ENCODE measurements around the gene URGCP. TPM values are rescaled to one million over a fixed set of nuclear protein-coding genes. Genes with fewer than 3 reads are reported as not detected.

The URGCP gene
- total and polyA plus RNA-seq, 10 of the 15 experiments (the other 5 are each of a cell fraction or from before 2014, with no cell fraction given): 2.0 to 29.7 (median 17.5) TPM

DNA sequence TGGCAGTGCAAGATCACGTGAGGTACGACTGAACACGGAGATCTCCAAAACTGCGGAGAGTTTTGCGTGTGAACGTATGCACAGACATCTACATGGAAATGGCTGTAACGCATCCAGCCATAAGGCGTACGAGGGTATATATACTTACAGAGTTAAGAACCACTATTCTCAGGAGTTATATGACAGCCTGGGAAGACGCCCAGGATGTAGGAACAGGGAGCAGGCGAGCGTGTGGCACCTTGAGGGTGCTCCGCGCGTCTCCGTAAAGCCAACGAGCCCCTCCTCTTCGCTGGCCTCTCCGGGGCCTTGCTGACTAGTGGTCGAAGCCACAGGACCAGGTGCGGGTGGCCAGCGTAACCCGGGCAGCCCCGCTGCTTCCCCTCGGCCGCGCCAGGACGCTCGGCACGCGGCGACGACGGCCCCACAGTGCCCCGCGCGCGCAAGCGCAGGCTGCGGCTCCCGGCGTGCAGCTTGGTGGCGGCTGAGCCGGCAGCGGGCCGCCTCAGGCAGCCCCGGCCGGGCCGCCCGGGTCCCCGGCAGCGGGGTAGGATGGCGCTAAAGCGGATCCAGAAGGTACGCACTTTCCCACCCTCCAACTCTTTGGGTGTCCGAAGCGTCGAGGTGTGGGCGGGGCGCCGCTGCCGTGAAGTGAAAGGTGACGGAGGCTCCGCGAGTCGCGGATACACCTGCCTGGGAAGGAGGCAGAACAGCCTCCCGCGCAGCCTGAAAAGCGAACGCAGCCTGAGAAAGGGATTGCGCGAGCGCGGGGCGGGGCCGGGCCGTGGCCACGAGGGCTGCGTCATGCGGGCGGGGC, 19.8 kb upstream of the URGCP start, which contains the start of gene UBE2D4 (continued):
- TF ChIP-seq, protein P1, sequence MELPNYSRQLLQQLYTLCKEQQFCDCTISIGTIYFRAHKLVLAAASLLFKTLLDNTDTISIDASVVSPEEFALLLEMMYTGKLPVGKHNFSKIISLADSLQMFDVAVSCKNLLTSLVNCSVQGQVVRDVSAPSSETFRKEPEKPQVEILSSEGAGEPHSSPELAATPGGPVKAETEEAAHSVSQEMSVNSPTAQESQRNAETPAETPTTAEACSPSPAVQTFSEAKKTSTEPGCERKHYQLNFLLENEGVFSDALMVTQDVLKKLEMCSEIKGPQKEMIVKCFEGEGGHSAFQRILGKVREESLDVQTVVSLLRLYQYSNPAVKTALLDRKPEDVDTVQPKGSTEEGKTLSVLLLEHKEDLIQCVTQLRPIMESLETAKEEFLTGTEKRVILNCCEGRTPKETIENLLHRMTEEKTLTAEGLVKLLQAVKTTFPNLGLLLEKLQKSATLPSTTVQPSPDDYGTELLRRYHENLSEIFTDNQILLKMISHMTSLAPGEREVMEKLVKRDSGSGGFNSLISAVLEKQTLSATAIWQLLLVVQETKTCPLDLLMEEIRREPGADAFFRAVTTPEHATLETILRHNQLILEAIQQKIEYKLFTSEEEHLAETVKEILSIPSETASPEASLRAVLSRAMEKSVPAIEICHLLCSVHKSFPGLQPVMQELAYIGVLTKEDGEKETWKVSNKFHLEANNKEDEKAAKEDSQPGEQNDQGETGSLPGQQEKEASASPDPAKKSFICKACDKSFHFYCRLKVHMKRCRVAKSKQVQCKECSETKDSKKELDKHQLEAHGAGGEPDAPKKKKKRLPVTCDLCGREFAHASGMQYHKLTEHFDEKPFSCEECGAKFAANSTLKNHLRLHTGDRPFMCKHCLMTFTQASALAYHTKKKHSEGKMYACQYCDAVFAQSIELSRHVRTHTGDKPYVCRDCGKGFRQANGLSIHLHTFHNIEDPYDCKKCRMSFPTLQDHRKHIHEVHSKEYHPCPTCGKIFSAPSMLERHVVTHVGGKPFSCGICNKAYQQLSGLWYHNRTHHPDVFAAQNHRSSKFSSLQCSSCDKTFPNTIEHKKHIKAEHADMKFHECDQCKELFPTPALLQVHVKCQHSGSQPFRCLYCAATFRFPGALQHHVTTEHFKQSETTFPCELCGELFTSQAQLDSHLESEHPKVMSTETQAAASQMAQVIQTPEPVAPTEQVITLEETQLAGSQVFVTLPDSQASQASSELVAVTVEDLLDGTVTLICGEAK (IDR thresholded peaks at IDR 0.05; ENCODE audit: borderline replicate concordance): no peak
- TF ChIP-seq, protein P2, sequence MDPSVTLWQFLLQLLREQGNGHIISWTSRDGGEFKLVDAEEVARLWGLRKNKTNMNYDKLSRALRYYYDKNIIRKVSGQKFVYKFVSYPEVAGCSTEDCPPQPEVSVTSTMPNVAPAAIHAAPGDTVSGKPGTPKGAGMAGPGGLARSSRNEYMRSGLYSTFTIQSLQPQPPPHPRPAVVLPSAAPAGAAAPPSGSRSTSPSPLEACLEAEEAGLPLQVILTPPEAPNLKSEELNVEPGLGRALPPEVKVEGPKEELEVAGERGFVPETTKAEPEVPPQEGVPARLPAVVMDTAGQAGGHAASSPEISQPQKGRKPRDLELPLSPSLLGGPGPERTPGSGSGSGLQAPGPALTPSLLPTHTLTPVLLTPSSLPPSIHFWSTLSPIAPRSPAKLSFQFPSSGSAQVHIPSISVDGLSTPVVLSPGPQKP (IDR thresholded peaks at IDR 0.05; ENCODE audit: low read depth, low read length): no peak
- TF ChIP-seq NFIC (IDR thresholded peaks at IDR 0.05; ENCODE audit: low read depth, low read length) (no peak), RFX5 (IDR thresholded peaks at IDR 0.05; ENCODE audit: low read depth, low read length) (no peak), POU2F2 (IDR thresholded peaks at IDR 0.05; ENCODE audit: borderline replicate concordance, low read depth, low read length) (peak; percentile 38; the same call in 1 of the 3 replicates), SRF (IDR thresholded peaks at IDR 0.05; ENCODE audit: low read depth in 2 of 2, low read length in 2 of 2) (0 out of 4 replicates have a peak, but pooled peaks of 1 of the 2 experiments have one; percentile 12), BRCA1 (IDR thresholded peaks at IDR 0.05; ENCODE audit: low read depth, low read length) (no peak), HCFC1 (IDR thresholded peaks at IDR 0.05; ENCODE audit: low read length) (peak; percentile 29; the same call in 1 of the 2 replicates), DPF2 (IDR thresholded peaks at IDR 0.05) (peak; percentile 88), SREBF2 (IDR thresholded peaks at IDR 0.05; ENCODE audit: low read length) (no peak), NR2C1 (IDR thresholded peaks at IDR 0.05) (peak; percentile 53), RUNX3 (IDR thresholded peaks at IDR 0.05; ENCODE audit: low read length) (0 out of 2 replicates have a peak, but pooled peaks have one; percentile 12), HDAC6 (IDR thresholded peaks at IDR 0.05; ENCODE audit: unreplicated experiment) (no peak), KLF5 (IDR thresholded peaks at IDR 0.05; ENCODE audit: partially characterized antibody) (peak; percentile 27), LARP7 (IDR thresholded peaks at IDR 0.05) (peak; percentile 95), ETV6 (conservative IDR thresholded peaks at IDR 0.05 in 1 of 2, IDR thresholded peaks at IDR 0.05 in 1 of 2; ENCODE audit: borderline replicate concordance in 1 of 2, low read depth in 1 of 2) (no peak), TCF7 (IDR thresholded peaks at IDR 0.05; ENCODE audit: borderline replicate concordance) (no peak)
- TF ChIP-seq, protein P3, sequence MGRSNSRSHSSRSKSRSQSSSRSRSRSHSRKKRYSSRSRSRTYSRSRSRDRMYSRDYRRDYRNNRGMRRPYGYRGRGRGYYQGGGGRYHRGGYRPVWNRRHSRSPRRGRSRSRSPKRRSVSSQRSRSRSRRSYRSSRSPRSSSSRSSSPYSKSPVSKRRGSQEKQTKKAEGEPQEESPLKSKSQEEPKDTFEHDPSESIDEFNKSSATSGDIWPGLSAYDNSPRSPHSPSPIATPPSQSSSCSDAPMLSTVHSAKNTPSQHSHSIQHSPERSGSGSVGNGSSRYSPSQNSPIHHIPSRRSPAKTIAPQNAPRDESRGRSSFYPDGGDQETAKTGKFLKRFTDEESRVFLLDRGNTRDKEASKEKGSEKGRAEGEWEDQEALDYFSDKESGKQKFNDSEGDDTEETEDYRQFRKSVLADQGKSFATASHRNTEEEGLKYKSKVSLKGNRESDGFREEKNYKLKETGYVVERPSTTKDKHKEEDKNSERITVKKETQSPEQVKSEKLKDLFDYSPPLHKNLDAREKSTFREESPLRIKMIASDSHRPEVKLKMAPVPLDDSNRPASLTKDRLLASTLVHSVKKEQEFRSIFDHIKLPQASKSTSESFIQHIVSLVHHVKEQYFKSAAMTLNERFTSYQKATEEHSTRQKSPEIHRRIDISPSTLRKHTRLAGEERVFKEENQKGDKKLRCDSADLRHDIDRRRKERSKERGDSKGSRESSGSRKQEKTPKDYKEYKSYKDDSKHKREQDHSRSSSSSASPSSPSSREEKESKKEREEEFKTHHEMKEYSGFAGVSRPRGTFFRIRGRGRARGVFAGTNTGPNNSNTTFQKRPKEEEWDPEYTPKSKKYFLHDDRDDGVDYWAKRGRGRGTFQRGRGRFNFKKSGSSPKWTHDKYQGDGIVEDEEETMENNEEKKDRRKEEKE (IDR thresholded peaks at IDR 0.05): no peak
- TF ChIP-seq, protein P4, sequence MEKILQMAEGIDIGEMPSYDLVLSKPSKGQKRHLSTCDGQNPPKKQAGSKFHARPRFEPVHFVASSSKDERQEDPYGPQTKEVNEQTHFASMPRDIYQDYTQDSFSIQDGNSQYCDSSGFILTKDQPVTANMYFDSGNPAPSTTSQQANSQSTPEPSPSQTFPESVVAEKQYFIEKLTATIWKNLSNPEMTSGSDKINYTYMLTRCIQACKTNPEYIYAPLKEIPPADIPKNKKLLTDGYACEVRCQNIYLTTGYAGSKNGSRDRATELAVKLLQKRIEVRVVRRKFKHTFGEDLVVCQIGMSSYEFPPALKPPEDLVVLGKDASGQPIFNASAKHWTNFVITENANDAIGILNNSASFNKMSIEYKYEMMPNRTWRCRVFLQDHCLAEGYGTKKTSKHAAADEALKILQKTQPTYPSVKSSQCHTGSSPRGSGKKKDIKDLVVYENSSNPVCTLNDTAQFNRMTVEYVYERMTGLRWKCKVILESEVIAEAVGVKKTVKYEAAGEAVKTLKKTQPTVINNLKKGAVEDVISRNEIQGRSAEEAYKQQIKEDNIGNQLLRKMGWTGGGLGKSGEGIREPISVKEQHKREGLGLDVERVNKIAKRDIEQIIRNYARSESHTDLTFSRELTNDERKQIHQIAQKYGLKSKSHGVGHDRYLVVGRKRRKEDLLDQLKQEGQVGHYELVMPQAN (conservative IDR thresholded peaks at IDR 0.05): peak; percentile 88
